Endometrial microvascular endothelial cells (primary cell): ENCODE measurements around the gene LCOR. TPM values are rescaled to one million over a fixed set of nuclear protein-coding genes. Genes with fewer than 3 reads are reported as not detected.
"Not testable (repeated sequence)": the region's sequence is repeated elsewhere in the genome, so short reads cannot be mapped to it uniquely, and the experiment has no call there.

Source experiments
- in situ Hi-C: cut with HindIII; loops from 2 replicates; pipeline ENCODE4 v1.10.0; 2017; ENCODE audit warnings: low sequenced_read_pairs, low pct_unique_long_range_greater_than_20kb; ENCODE audit errors: inconsistent ontology term
- total RNA-seq: library from RNA; depleted of rRNA; stranded (reverse); fragments of >200 nt; gene quantifications from one replicate; pipeline ENCODE4 v1.2.3, GENCODE V29; 2015; ENCODE audit errors: inconsistent ontology term

Gene LCOR
- total RNA-seq, 1 donor from 2014 or later: 13.4 TPM

DNA sequence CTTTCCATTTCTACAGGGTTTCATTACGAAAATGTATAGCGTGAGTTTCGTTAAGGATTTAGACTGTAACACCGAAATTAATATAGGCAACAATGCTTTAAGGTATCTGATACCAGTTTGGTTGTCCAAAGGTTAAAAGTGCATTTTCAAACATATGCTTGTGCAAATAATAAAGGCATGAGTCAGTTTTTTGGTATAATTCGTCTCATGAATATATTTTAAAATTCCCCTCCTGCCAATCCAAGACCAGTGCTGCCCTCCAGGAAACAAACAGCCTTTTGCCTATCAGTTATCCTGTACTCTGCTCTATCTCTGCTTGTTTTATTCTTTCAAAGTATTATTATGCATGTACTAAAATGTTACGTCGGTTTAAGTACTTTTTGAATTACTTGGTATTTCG lies 2.0 kb downstream of the LCOR start:
- in situ Hi-C loops: no loop called here

DNA sequence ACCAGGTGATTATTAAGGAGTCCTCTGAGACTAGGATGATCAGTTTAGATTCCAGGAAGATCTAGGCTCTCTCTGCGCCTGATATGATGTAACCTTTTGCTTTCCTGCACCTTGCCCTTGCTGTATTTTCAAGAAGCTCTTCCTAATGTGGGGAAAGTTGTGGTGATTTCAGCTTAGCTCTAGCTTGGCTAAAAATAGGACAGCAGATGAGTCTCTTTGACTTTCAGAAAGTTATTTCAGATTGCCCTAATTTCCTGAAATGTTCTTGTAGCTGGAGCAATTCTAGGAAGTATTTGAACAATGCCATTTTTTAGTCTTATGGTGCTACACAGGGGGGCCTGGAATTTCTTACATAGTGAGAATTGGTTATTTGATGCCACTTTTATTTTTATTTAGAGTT lies 3.8 kb downstream of the LCOR start:
- in situ Hi-C loops: no loop called here

DNA sequence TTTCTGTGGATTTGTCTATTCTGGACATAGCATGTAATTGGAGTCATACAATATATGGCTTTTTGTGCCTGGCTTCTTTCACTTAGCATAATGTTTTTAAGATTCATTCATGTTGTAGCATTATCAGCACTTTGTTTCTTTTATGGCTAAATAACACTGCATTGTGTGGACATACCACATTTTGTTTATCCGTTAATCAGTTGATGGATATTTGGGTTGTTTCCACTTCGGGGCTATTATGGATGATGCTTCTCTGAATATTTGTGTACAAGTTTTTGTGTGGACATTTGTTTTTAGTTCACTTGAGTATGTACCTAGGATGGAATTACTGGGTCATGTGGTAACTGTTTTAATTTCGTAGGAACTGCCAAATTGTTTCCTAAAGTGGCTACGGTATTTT lies 6.4 kb downstream of the LCOR start:
- in situ Hi-C loops: no loop called here

DNA sequence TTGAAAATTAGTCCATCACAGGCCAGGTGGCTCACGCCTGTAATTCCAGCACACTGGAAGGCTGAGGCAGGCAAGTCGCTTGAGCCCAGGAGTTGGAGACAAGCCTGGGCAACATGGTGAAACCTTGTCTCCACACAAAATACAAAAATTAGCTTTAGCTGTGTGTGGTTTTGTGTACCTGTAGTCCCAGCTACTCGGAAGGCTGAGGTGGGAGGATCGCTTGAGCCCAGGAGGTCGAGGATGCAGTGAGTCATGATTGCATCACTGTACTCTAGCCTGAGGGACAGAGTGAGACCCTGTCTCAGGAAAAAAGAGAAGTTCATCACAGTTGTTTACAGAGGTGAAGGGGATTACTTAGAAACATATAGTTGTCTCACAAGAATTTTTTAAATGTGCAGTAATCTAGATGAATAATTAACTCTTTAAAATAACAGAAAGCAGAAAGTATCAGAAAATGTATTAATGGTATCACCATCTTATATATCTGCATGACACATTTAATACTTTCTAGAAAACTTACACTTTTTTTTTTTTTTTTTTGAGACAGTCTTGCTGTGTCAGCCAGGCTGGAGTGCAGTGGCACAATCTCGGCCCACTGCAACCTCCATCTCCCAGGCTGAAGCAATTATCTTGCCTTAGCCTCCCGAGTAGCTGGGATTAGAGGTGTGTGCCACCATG lies 8.9 kb downstream of the LCOR start:
- in situ Hi-C loops: no loop called here

DNA sequence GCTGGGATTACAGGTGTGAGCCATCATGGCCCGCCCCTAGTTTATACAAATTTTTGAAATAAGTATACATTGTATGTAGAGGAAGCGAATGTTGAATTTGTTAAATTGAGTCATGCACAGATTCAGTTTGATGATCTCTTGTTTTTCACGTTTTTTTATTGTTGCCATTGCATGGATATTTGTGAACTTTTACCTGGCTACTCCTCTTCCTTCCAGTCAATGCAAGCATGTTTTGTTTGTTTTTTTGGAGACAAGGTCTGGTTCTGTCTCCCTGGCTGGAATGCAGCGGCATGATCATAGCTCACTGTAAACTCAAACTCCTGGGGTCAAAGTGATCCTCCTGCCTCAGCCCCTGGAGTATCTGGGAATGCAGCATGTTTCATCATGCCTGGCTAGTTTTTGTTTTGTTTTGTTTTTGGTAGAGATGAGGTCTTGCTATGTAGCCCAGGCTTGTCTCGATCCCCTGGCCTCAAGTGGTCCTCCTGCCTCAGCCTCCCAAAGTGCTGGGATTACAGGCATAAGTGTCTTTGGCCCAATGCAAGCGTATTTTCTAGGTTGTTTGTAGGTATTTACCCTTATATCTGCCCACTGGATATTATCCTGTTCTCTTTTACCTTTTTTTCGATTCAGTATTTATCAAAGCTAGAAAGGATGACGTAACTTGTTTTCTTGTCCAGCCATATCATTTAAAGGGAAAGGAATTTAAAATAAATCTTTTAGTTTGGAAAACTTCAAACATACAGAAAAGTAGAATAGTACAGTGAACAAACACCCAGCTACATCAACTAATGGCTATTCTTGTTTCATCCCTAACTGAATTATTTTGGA lies 11.0 kb downstream of the LCOR start:
- in situ Hi-C loops: no loop called here

DNA sequence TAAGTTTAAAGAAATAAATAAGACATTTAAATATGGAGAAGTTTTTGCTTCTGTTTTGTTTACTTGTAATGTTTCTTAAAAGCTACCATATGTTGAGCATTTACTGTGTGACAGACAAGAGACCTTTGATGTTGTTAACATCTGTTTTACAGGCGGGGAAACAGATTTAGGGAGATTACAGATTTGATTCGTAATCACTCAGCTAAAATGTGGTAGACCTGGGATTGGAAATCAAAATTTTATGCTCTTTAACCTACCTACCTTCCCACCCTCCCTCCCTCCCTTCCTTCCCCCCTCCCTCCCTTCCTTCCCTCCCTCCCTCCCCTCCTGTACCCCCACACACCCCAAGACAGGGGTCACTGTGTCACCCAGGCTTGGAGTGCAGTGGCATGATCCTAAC lies 11.7 kb downstream of the LCOR start:
- in situ Hi-C loops: no loop called here

DNA sequence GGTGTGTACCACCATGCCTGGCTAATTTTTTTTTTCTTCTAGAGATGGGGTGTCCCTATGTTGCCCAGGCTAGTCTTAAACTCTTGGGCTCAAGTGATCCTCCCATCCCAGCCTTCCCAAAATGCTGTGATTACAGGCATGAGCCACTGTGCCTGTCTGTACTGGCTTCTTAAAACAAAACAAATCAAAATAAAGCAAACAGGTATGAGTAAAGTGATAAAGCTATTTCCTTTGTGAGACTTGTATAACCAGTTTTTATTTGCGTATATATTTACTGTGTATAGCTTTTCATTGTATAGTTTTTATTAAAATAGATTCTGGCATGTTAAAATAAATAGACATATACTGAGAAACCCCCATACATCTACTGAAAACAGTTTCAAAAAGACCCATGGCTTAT lies 14.3 kb downstream of the LCOR start:
- in situ Hi-C loops: no loop called here

DNA sequence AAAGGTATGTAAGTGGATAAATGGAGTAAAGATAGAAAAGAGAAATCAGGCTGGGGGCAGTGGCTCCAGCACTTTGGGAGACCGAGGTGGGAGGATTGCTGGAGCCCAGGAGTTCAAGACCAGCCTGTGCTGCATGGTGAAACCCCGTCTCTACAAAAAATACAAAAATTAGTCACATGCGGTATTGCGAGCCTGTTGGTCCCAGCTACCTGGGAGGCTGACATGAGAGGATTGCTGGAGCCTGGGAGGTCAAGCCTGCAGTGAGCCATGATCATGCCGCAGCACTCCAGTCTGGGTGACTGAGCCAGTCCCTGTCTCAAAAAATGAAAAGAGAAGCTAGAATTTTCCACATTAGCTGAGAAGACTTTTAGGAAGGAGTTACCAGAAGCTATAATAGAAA lies 14.8 kb downstream of the LCOR start:
- in situ Hi-C loops: no loop called here

DNA sequence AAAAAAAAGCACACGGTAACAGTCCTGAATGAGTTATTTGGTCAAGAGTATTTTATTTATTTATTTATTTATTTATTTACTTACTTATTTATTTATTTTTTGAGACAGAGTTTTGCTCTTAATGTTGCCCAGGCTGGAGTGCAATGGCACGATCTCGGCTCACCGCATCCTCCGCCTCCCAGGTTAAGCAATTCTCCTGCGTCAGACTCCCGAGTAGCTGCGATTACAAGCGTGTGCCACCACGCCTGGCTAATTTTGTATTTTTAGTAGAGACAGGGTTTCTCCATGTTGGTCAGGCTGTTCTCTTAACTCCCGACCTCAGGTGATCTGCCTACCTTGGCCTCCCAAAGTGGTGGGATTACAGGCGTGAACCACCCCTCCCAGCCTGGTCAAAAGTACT lies 15.3 kb downstream of the LCOR start:
- in situ Hi-C loops: not testable (repeated sequence)

DNA sequence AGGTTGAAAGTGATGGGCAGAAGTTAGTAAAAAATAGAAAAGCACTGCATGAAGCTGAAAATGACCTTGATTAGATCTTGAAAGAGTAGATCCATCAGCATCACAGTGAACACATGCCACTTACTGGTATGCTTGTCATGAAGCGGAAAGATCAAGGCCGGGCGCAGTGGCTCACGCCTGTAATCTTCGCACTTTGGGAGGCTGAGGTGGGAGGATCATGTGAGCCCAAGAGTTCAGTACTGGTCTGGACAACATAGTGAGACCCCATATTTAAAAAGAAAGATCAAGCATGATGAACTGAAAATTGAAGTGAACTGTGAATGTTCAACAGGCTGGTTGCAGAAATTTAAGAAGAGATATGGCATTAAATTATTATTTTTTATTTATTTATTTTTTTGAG lies 18.0 kb downstream of the LCOR start:
- in situ Hi-C loops: no loop called here

DNA sequence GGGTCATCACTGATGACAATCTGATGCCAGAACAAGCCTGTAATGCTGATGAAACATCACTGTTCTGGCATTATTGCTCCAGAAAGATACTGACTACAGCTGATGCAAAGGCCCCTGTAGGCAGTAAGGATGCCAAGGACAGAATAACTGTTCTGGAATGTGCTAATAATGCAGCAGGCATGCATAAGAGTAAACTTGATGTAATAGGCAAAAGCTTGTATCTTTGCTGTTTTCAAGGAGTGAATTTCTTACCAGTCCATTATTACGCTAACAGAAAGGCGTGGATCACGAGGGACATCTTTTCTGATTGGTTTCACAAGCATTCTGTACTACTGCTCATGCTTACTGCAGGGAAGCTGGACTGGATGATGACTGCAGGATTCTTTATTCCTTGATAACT lies 18.7 kb downstream of the LCOR start:
- in situ Hi-C loops: no loop called here

DNA sequence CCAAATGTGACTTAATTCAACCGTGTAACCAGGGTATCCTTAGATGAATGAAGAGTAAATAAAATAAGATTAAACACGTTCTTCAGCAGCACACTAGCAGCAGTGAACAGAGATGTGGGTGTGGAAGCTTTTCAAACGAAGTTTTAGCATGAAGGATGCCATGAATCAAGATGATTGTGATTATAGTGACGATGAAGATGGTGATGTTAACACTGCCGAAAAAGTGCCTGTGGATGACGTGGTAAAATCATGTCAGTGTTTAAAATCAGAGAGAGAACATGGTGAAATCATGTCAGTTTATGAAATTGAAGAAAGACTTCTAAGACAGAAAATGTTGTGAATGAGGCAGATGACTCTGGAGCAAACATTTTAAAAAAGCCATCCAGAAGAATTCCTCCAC lies 19.2 kb downstream of the LCOR start:
- in situ Hi-C loops: no loop called here

DNA sequence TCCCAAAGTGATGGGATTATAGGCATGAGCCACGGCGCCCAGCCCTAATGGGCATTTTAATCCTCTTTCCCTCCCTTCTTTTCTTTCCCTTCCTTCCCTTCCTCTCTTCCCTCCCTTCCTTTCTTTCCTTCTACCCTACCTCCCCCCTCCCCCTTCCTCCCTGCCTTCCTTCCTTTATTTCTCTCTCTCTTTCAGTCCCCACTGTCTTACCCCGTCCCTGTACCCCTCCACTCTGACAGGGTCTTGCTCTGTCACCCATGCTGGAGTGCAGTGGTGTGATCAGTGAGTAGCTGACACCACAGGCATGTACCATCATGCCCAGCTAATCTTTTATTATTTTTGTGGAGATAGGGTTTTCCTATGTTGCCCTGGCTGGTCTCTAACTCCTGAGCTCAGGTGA lies 24.2 kb downstream of the LCOR start:
- in situ Hi-C loops: no loop called here

DNA sequence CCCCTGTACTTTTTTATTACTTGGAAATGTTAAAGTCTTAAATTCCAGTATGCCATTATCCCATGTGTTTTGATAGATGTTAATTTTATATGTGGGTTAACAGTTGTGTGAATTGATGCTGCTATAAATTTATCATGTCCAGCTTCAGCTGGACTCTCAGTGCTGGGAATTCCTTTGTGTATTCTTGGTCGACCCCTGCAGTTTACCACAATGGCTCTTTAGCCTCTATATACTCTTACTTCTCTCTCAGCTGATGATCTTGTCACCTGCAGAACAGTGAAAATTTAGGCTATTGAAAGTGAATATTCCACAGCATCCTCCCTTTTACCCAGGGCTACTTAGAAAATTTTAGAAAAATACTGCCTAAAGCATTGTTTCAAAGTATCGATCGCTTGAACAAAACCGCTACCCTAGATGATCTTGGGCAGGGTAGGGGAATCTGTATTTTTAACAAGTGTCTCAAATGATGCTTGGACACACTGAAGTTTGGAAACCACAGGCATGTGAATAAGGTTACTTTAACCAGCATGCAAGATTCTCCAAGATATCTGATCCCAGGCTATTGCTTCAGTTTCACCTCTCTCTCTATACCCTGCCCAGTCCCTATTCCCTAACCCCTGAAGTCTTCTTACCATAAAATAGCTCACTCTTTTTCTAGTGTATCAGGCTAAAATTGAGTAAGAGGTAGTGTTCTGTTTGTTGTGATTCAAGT lies 25.4 kb downstream of the LCOR start:
- in situ Hi-C loops: no loop called here

DNA sequence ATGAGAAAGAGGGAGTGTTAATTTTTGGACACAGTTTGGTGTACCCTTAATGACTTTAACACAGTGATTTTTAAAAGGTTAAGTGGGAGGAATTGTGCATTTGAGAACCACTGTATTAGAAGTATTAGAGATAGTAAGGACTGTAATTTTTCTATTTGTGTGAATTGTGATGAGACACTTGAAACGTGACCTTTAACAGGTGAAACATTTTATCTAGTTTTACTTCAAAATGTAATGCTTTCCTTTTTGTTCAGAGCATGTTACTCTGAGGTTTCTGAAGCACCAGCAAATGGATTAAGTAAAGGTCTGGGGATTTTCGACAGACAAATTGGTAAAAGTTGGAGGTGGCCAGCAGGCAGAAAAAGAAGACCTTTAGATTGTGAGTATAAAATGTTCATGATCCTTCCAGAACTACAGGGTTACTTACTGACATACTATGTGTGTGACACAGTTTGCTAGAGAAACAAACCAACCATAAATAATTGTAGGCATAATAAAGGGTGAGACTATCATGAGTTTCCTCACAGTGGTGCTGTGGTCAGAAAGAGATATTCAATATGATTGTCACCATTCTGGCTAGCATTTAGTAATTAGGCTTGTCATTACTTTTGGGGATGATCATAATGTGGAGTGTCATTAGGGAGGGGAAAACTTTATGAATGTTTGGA lies 26.1 kb downstream of the LCOR start:
- in situ Hi-C loops: no loop called here

DNA sequence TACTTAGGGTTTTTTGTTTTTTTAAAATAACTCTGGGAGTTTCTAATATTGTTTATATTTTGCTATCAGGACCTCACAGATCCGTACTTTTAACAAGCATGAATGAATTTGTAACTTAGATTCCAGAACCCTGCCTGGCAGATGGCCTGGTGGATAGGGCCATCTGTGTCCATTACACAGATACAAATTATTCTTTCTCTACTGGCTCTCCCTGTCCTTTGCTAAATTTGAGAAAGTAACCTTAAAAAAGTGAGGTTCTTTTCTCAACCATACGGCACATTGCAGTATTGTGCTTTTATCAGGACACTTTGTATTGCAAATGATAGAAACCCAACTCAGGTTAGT lies 26.6 kb downstream of the LCOR start:
- in situ Hi-C loops: no loop called here

DNA sequence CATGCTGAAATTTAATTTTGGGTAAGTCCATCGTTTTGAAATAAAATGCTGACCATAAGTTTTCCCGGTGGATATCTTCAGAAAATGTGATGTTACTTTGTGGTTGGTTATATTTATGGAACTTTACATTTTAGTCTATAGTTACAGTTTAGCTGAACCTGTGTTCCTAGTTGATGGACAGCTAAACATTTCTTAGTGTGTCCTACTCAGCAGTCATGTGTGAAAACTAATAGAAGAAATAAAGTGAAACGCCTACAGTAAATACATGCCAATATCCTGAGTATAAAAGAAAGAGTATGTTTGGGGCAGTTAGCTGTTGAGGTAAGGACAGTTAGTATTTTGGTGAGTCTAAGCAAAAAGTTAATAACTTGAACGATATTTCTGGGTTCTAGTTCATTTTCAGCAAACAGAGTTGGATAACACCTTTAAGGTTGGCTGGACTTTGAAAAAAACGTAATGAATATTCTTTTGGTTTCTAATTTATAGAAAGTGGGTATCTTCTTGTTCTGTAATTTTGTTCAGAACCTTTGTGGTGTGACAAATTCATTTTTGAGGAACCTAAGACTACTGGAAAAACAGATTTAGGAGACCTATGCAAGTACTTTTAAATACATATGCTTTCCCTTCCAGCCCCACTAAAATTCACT lies 28.7 kb downstream of the LCOR start:
- in situ Hi-C loops: no loop called here

DNA sequence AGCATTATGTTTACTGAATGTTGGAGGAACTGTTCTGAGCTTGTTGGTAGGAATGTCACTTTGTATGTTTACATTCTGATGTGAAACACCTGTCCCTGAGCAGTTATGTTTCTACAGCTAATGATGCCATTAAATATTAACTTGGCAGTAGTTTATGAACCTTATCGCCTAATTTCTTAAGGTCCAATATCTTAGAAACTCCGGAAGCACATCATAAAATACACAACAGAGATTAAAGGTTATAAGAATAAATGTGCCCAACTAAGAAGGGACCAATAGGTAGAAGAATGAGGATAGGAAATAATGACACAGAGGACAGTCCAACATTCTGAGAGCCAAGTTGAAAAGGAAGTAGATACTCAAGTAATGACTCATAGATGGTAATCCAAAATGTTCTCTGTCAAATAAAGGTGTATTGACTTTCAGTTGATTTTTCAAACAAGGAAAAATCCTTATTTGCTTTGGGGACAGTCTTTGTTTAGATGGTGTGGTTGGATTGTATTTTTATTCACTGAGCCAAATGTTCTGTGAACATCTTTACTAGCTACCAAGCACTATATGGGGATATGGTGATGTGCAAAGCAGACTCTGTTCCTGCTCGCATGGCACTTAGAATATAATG lies 31.9 kb downstream of the LCOR start:
- in situ Hi-C loops: no loop called here

DNA sequence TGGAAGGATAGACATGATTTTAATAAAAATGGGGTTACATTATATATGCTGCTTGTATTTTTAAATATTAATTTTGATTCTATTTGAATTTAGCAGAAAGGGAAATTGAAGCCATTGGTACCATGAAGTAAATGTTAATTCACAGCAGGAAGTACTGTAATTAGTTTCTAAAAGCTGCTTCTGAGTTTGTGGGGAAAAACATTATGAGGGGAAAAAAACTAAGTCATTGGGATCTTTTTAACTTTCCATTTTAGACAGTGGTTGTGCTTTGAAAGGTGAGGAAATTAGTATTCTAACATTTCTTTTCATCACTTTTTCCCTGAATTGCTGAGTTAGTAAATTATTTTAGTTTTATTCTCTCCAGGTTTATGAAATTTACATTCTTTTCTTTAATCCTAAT lies 41.0 kb downstream of the LCOR start:
- in situ Hi-C loops: no loop called here
